SK-N-SH treated with all-trans-retinoic acid at 6 μM for 48 hours (cell line): ENCODE data around the gene LDB1.

ENCODE experiments used
- ATAC-seq: fragments of 200-7000 bp; cut with Tn5 transposase; 3 replicates; pipeline ENCODE4 v1.9.1; 2020; ENCODE audit warnings: mild to moderate bottlenecking, moderate library complexity
- ARNTL ChIP-seq: fragments of 450-650 bp; formaldehyde crosslinking; IDR thresholded peaks from 2 replicates; pipeline ENCODE4 v1.5.0; 2020; ENCODE audit warnings: low read depth, mild to moderate bottlenecking, moderate library complexity, borderline replicate concordance
- BACH2 ChIP-seq: fragments of 250-450 bp; sonication (Bioruptor Pico); IDR thresholded peaks from 2 replicates; pipeline ENCODE4 v1.9.0; 2021; ENCODE audit warnings: mild to moderate bottlenecking, borderline replicate concordance
- CREB5 ChIP-seq: fragments of 250-450 bp; sonication (Bioruptor Pico); IDR thresholded peaks from 2 replicates; pipeline ENCODE4 v1.5.1; 2020; ENCODE audit warnings: low read depth, mild to moderate bottlenecking, moderate library complexity
- CSDC2 ChIP-seq: fragments of 250-450 bp; sonication (Bioruptor Pico); IDR thresholded peaks from 2 replicates; pipeline ENCODE4 v1.5.0; 2020; ENCODE audit warnings: mild to moderate bottlenecking, moderate library complexity
- ESRRG ChIP-seq: fragments of 250-450 bp; sonication (Bioruptor Pico); IDR thresholded peaks from 2 replicates; pipeline ENCODE4 v1.6.1; 2021; ENCODE audit warnings: mild to moderate bottlenecking
- GLIS3 ChIP-seq: fragments of 250-450 bp; sonication (Bioruptor Pico); IDR thresholded peaks from 2 replicates; pipeline ENCODE4 v1.5.0; 2020; ENCODE audit warnings: mild to moderate bottlenecking, moderate library complexity
- ISL1 ChIP-seq: fragments of 250-450 bp; sonication (Bioruptor Pico); IDR thresholded peaks from 2 replicates; pipeline ENCODE4 v2.1.2; 2022; ENCODE audit warnings: mild to moderate bottlenecking, moderate library complexity
- OSR1 ChIP-seq: fragments of 250-450 bp; sonication (Bioruptor Pico); IDR thresholded peaks from 2 replicates; pipeline ENCODE4 v1.8.0; 2022; ENCODE audit warnings: moderate library complexity, mild to moderate bottlenecking, inconsistent platforms
- POU6F1 ChIP-seq: fragments of 250-450 bp; sonication (Bioruptor Pico); IDR thresholded peaks from 2 replicates; pipeline ENCODE4 v1.8.0; 2021; ENCODE audit warnings: low read depth, mild to moderate bottlenecking, moderate library complexity, borderline replicate concordance
- RARB ChIP-seq: fragments of 250-450 bp; sonication (Bioruptor Pico); IDR thresholded peaks from 2 replicates; pipeline ENCODE4 v1.8.0; 2021; ENCODE audit warnings: mild to moderate bottlenecking, moderate library complexity
- TCF4 ChIP-seq: fragments of 250-450 bp; sonication (Bioruptor Pico); IDR thresholded peaks from 2 replicates; pipeline ENCODE4 v1.8.0; 2021; ENCODE audit warnings: mild to moderate bottlenecking, moderate library complexity, borderline replicate concordance
- TOX ChIP-seq: fragments of 250-450 bp; sonication (Bioruptor Pico); IDR thresholded peaks from 2 replicates; pipeline ENCODE4 v1.8.0; 2021; ENCODE audit warnings: mild to moderate bottlenecking, moderate library complexity, borderline replicate concordance
- ZC3H10 ChIP-seq: fragments of 250-450 bp; sonication (Bioruptor Pico); IDR thresholded peaks from 2 replicates; pipeline ENCODE4 v1.5.1; 2021; ENCODE audit warnings: mild to moderate bottlenecking, moderate library complexity
- ZFP3 ChIP-seq: fragments of 250-450 bp; sonication (Bioruptor Pico); IDR thresholded peaks from 2 replicates; pipeline ENCODE4 v1.5.0; 2020; ENCODE audit warnings: mild to moderate bottlenecking, moderate library complexity
- ZNF565 ChIP-seq: fragments of 450-650 bp; formaldehyde crosslinking; conservative IDR thresholded peaks from 2 replicates; pipeline ENCODE4 v1.5.0; 2020; ENCODE audit warnings: low read depth, mild to moderate bottlenecking, moderate library complexity
- ZNF70 ChIP-seq: fragments of 450-650 bp; formaldehyde crosslinking; IDR thresholded peaks from 2 replicates; pipeline ENCODE4 v1.5.0; 2020; ENCODE audit warnings: mild to moderate bottlenecking, moderate library complexity
- ZNF8 ChIP-seq: fragments of 450-650 bp; formaldehyde crosslinking; IDR thresholded peaks from 2 replicates; pipeline ENCODE4 v1.5.0; 2020; ENCODE audit warnings: mild to moderate bottlenecking, moderate library complexity
- TF ChIP-seq, protein P1 (sequence below): fragments of 250-450 bp; sonication (Bioruptor Pico); IDR thresholded peaks from 2 replicates; pipeline ENCODE4 v1.5.0; 2020; ENCODE audit warnings: mild to moderate bottlenecking, moderate library complexity
- TF ChIP-seq, protein P2 (sequence below): fragments of 250-450 bp; sonication (Bioruptor Pico); IDR thresholded peaks from 2 replicates; pipeline ENCODE4 v1.8.0; 2020; ENCODE audit warnings: mild to moderate bottlenecking, moderate library complexity, borderline replicate concordance
- TF ChIP-seq, protein P3 (sequence below): fragments of 250-450 bp; sonication (Bioruptor Pico); IDR thresholded peaks from 2 replicates; pipeline ENCODE4 v1.5.1; 2021; ENCODE audit warnings: mild to moderate bottlenecking, moderate library complexity

Gene LDB1

DNA sequence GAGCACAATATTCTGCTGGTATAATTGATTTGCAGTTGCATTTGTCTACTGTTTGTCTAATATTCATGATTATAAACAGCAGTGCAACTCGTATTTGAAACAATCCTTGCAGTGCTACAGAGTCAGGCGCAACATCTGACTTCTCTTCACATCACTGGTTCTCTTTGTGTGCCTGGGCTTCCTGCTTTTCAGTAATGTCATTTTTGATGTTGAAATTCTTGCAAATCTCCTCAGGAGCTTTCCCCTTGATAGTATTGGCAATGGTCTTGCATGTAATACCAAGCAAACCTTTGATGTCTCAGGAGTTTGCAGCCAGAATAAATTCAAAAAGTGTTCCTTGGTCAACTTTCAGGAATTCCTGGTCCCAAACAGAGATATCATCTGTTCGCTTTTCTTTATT is 34.8 kb downstream of the LDB1 start:
- no peak for ATAC-seq
- TF ChIP-seq OSR1 (CRISPR knock-in tag) (no peak), ISL1 (CRISPR knock-in tag) (no peak), ARNTL (CRISPR knock-in tag) (no peak), ZNF565 (CRISPR knock-in tag) (no peak), ZFP3 (CRISPR knock-in tag) (no peak), BACH2 (CRISPR knock-in tag) (no peak), ESRRG (CRISPR knock-in tag) (no peak), ZC3H10 (CRISPR knock-in tag) (no peak), RARB (CRISPR knock-in tag) (no peak), TCF4 (no peak), ZNF70 (CRISPR knock-in tag) (no peak), CSDC2 (CRISPR knock-in tag) (no peak), CREB5 (CRISPR knock-in tag) (no peak), GLIS3 (CRISPR knock-in tag) (no peak), POU6F1 (CRISPR knock-in tag) (no peak)
- TF ChIP-seq, protein P1, sequence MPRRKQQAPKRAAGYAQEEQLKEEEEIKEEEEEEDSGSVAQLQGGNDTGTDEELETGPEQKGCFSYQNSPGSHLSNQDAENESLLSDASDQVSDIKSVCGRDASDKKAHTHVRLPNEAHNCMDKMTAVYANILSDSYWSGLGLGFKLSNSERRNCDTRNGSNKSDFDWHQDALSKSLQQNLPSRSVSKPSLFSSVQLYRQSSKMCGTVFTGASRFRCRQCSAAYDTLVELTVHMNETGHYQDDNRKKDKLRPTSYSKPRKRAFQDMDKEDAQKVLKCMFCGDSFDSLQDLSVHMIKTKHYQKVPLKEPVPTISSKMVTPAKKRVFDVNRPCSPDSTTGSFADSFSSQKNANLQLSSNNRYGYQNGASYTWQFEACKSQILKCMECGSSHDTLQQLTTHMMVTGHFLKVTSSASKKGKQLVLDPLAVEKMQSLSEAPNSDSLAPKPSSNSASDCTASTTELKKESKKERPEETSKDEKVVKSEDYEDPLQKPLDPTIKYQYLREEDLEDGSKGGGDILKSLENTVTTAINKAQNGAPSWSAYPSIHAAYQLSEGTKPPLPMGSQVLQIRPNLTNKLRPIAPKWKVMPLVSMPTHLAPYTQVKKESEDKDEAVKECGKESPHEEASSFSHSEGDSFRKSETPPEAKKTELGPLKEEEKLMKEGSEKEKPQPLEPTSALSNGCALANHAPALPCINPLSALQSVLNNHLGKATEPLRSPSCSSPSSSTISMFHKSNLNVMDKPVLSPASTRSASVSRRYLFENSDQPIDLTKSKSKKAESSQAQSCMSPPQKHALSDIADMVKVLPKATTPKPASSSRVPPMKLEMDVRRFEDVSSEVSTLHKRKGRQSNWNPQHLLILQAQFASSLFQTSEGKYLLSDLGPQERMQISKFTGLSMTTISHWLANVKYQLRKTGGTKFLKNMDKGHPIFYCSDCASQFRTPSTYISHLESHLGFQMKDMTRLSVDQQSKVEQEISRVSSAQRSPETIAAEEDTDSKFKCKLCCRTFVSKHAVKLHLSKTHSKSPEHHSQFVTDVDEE, result no peak
- TF ChIP-seq, protein P2, sequence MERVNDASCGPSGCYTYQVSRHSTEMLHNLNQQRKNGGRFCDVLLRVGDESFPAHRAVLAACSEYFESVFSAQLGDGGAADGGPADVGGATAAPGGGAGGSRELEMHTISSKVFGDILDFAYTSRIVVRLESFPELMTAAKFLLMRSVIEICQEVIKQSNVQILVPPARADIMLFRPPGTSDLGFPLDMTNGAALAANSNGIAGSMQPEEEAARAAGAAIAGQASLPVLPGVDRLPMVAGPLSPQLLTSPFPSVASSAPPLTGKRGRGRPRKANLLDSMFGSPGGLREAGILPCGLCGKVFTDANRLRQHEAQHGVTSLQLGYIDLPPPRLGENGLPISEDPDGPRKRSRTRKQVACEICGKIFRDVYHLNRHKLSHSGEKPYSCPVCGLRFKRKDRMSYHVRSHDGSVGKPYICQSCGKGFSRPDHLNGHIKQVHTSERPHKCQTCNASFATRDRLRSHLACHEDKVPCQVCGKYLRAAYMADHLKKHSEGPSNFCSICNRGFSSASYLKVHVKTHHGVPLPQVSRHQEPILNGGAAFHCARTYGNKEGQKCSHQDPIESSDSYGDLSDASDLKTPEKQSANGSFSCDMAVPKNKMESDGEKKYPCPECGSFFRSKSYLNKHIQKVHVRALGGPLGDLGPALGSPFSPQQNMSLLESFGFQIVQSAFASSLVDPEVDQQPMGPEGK (CRISPR knock-in tag), result no peak

DNA sequence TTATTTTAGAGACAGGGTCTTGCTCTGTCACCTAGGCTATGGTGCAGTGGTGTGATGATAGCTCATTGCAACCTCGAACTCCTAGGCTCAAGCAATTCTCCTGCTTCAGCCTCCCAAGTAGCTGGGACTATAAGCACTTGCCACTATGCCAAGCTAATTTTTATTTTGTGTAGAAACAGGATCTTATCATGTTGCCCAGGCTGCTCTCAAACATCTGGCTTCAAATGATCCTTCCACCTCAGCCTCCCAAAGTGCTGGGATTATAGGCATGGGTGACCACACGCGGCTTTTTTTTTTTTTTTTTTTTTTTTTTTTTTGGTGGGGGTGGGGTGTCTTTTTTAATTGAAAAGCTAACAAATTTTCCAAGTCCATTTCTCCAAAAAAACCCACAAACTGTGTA is 36.6 kb downstream of the LDB1 start:
- TF ChIP-seq, protein P1, result no peak
- TF ChIP-seq BACH2 (CRISPR knock-in tag) (no peak), ZC3H10 (CRISPR knock-in tag) (no peak), ZNF565 (CRISPR knock-in tag) (no peak), ZNF70 (CRISPR knock-in tag) (no peak), POU6F1 (CRISPR knock-in tag) (no peak), TOX (no peak), ARNTL (CRISPR knock-in tag) (no peak), ZFP3 (CRISPR knock-in tag) (no peak), ZNF8 (CRISPR knock-in tag) (no peak)
- TF ChIP-seq, protein P2 (CRISPR knock-in tag), result no peak
- TF ChIP-seq, protein P3, sequence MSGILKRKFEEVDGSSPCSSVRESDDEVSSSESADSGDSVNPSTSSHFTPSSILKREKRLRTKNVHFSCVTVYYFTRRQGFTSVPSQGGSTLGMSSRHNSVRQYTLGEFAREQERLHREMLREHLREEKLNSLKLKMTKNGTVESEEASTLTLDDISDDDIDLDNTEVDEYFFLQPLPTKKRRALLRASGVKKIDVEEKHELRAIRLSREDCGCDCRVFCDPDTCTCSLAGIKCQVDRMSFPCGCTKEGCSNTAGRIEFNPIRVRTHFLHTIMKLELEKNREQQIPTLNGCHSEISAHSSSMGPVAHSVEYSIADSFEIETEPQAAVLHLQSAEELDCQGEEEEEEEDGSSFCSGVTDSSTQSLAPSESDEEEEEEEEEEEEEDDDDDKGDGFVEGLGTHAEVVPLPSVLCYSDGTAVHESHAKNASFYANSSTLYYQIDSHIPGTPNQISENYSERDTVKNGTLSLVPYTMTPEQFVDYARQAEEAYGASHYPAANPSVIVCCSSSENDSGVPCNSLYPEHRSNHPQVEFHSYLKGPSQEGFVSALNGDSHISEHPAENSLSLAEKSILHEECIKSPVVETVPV (CRISPR knock-in tag), result no peak
- no peak for ATAC-seq
